IPS-NIHi7 (cell line): ENCODE results near the gene YIPF7.
A peak's percentile ranks its signal among the peaks of the same experiment; 100 is the strongest.

Experiments
- DNase-seq: peaks from one replicate; pipeline ENCODE4 v3.0.0; 2012; ENCODE audit warnings: mixed read lengths; ENCODE audit errors: extremely low spot score

YIPF7 gene

DNA sequence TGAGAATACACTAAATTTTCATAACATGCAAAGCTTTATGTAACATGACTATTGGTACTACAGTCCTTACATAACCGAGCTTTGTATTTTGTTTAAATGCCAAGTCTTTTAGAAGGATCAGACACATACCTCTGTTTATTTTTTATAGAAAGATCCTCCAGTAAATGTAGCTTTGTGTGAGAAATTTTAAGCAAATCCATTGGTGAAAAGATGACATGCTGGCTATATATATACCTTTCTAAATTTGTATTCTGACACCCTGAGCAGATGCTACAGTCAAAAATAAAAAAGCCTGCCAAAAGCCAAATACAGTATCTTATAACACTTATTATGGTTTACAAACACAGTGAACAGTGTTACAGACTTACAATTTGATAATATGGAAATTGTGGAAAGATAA, at the start of gene YIPF7:
TSS of gene YIPF7 (minus strand) at position 201 of the 400 bp plus-strand sequence. CDS start 1,525 bp downstream, outside the sequence.
- DNase-seq = no peak

DNA sequence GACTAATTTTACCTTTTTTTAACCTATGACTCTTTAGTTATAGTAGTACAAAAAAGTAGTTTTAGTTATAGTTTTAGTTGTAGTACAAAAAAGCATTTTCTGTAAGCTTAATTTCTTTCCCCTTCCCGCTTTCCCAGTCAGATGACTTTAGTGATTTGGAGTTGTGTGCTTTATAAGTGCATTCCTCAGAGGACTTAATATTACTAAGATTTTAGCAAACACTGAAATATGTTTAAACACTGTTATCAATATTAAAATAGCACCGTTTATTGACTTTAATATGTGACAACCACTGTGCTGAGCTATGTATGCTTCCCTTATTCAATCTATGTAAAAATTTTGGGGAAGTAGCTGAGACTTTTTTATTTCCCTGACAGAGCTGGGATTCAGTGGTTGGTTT, 49.6 kb upstream of the YIPF7 start:
- DNase-seq = no peak

GRCh38 chr4:44700427-44700826, 49.0 kb upstream of the YIPF7 start:
- DNase-seq = no peak

DNA sequence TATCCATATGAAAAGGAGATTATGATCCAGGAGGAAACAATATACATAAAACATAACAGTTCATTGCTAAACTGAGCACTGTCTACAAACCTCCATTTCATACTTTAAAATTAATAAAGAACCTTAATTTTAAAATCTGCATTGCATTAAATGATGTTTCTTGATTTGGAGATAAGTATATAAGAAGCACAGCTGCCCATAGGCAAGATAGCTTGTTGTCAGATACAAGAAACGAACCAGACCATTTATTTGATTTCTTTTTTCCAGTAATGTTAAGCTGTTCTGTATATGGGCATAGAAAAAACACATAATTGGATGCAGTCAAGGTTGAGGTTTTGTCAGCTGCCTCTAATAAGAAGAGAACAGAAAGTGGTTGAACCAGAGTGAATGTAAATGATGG, 33.2 kb upstream of the YIPF7 start:
- no peak for DNase-seq

- no peak for DNase-seq
These were observed 27.6 kb upstream of the YIPF7 start for GRCh38 chr4:44679060-44679459.

GRCh38 chr4:44678094-44679041, 26.9 kb upstream of the YIPF7 start, which contains the start of gene GUF1:
GUF1 (plus strand) TSS chr4:44678420; CDS start chr4:44678623, 203 bp downstream.
- peak; percentile 87 for DNase-seq

GRCh38 chr4:44675366-44675765, 23.9 kb upstream of the YIPF7 start:
- DNase-seq = no peak

GRCh38 chr4:44674471-44674870, 23.0 kb upstream of the YIPF7 start:
- no peak for DNase-seq

DNA sequence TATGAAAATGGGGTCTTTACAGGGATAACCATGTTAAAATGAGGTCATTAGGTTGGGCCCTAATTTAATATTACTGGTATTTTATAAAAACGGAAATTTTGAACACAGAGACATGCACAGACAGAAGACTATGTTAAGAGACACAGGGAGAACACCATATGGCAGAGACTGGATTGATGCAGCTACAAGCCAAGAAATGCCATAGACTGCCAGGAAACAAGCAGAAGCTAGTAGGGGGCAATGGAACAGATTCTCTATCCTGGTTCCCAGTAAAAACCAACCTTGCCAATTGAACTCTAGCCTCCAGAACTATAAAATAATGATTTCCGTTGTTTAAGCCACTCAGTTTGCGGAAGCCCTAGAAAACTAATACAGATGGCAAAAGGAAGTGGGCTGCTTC, 20.2 kb upstream of the YIPF7 start:
- no peak for DNase-seq

- no peak for DNase-seq
These were observed 19.2 kb upstream of the YIPF7 start for GRCh38 chr4:44670506-44671199.

GRCh38 chr4:44668526-44668925, 17.1 kb upstream of the YIPF7 start:
- DNase-seq = no peak

GRCh38 chr4:44663539-44664263, 12.3 kb upstream of the YIPF7 start:
- DNase-seq = peak; percentile 5

DNA sequence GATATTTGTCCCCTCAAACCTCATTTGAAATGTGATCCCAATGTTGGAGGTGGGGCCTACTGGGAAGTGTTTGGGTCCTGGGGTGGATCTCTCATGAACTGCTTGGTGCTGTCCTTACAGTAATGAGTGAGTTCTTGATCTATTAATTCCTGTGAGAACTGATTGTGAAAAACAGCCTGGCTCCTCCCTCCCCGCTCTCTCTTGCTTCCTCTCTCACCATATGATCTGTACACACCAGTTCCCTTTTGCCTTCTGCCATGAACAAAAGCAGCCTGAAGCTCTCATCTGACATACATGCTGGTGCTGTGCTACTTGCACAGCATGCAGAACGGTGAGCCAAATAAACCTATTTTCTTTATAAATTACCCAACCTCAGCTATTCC, 11.2 kb upstream of the YIPF7 start:
- no peak for DNase-seq

- no peak for DNase-seq
These were observed 10.7 kb upstream of the YIPF7 start for GRCh38 chr4:44661940-44662622.

DNA sequence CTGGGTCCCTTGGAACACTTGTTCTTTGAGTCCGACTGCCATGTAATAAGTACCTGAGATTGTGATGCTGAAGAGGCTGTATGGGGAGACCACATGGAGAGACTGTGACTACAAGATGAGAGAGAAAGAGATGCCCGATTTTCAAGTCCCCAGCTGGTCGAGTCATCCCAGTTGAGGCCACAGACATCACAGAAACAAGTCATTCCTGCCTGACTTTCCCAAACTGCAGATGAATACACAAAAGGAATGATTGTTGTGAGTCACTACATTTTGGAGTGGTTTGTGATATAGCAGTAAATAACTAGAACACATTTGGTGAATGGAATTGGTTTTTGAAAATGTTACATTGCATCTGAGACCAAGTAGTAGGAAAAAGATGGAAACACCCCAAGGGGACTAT, 9.0 kb upstream of the YIPF7 start:
- DNase-seq = no peak

GRCh38 chr4:44652002-44652401, 577 bp upstream of the YIPF7 start:
- DNase-seq = no peak

DNA sequence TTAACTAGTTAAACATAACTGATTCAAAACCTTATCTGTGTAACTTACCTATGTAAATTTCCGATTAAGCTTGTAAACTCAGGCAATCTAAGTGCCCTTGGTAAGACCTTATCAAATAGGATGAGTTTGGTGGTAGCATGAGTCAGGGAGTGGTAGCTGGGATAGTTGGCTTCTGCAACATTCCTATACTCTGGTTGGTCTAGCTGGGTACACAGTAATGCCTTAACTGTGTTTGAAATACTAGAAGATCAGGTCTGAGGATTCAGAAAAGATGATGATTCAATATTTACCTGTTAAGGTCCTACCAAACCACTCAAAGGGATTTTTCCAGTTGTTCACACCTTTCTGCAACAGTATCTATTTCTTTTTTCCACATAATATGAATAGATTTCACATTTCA, 5.3 kb downstream of the YIPF7 start:
- DNase-seq = no peak

DNA sequence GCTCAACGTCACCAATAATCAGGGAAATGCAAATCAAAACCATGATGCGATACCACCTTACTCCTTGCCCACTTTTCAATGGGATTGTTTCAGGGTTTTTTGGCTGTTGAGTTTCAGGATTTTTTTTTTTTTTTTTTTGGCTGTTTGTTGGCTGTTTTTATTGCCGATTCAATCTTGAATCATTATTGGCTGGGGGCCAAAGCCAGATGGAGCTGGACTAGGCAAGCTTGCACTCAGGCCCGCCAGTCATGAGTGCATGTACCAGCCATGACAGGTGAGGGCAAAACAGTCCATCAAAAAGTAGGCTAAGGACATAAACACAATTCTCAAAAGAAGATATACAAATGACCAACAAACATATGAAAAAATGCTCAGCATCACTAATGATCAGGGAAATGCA, 13.3 kb downstream of the YIPF7 start:
- no peak for DNase-seq

- DNase-seq = no peak
These were observed 18.7 kb downstream of the YIPF7 start for GRCh38 chr4:44632733-44633132.

DNA sequence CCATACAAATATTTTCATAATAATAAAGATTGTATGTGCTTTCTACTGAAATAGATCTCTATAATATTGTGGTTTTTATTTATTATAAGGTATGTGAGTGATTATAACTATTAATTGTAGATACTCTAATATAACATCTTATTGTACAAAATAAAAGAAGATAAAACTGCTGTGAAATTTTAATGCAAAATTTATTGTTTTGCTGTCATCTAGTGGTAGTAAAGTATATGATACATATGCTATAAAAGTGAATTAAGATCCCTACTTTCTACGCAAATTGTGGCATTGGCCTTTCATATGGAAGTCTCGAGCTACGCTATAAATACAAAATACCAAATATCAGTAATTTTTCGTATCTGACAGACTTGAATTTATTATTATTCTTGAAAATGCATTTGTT, 19.3 kb downstream of the YIPF7 start:
- DNase-seq = no peak

DNA sequence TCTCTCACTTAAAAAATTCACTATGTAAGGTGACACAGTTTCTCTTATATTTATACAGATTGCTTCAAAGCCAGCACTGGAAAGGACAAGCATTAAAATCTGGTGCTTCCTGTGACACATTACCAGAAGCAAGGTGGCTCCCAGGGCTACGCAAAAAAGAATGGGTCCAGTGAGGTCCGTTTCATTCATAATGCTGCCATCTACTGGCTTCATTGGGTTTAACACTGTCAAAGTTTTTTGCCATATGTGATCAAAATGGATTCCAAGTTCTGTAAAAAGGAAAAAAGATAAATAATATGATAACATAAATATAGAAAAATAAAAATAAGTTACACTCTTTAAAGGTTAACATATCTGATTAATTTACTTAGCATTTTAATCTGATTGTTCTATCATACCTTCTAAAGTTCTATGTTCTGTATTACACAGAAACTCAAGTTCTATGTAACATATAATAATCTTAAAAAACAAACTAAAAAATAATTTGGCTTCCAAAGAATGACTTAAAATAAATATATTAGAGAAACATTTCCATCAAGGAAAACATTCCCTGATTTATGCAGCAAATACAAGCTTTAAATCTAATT, 22.1 kb downstream of the YIPF7 start:
- peak; percentile 54 for DNase-seq
